Measurements from ENCODE around the gene PTPRO. TPM values are rescaled to one million over a fixed set of nuclear protein-coding genes. Genes with fewer than 3 reads are reported as not detected.
A peak's percentile ranks its signal among the peaks of the same experiment; 100 is the strongest.

The PTPRO gene
- 1.2 and 1.7 TPM in 2 replicates for total RNA-seq (2014; rRNA removed; shearing (Covaris generic))

DNA sequence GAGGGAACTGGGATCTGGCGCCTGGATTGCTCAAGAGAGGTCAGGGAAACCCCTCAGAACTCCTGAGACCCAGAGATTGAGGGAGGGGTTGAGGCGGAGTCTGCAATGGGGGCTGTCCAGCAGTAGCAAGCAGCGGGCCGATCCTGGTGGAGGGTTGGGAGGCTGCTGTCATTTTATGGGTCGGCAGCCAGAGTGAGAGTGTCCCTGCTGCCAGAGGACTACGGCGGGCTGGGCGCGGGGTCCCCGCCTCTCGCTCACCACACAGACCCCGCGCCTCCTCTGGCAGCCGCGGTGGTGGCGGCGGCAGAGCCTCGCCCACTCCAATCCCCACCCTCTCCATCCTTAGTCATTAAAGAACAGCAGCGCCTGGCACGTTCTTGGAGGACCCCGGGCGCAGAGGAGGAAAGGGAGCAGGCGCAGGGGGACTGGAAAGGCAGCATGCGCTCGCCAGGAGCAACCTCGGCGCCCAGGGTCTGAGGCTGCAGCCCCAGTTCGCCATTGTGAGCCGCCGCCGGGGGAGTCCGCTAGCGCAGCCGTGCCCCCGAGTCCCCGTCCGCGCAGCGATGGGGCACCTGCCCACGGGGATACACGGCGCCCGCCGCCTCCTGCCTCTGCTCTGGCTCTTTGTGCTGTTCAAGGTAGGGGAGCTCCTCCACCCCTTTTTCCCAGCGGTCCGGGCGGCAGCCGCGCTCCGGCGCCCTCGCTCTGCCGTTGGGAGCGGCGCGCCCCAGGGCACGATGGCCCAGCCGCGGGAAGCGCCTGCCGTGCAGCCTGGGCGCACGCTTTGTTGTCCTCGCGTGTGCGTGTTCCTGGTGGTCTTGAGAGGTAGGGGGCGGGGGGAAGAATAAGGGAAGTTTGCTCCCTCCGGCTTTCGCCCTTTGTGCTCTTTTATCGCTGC is at the start of gene PTPRO:
Gene PTPRO, plus strand, starts transcription at position 345 of the 898 bp plus-strand sequence.
- DNase-seq (ENCODE audit: low spot score) = peak; percentile 8

DNA sequence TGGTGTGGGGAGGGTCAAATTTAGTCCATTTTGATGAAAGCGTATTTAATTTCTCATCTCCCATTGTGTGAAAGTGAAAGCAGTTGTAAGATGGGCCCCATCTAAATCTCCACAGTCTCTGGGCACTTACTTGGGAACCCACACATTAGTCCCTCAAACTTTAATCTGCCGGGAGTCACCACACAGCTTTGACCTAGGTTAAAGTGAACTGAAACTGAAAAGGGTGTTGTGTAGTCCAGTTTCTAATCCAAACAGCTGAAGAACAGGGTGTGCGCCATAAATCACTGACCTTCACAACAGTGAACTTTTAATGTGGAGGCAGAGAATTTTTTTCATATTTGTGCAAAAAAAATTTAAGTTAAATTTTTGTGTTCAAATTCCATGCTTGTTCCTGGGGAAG is 48.4 kb upstream of the PTPRO start:
- no peak for DNase-seq (ENCODE audit: low spot score)

DNA sequence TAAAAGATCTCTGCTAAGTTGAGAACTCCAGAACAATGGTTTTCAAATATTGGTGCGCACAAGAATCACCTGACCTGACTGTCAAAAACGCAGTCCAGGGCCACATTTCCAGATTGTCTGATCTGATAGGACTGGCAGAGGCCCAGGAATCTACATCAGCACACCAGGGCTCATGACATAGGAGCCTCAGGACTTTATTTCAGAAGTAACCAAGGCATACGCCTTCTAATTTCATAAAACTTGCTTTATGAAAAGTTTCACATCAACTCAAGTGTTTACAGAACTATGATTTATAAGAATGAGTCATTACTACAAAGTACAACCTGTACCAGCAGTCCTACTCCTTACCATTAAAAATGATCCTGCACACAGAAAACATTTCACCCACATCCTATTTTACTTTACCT is 47.7 kb upstream of the PTPRO start:
- DNase-seq (ENCODE audit: low spot score) = no peak

DNA sequence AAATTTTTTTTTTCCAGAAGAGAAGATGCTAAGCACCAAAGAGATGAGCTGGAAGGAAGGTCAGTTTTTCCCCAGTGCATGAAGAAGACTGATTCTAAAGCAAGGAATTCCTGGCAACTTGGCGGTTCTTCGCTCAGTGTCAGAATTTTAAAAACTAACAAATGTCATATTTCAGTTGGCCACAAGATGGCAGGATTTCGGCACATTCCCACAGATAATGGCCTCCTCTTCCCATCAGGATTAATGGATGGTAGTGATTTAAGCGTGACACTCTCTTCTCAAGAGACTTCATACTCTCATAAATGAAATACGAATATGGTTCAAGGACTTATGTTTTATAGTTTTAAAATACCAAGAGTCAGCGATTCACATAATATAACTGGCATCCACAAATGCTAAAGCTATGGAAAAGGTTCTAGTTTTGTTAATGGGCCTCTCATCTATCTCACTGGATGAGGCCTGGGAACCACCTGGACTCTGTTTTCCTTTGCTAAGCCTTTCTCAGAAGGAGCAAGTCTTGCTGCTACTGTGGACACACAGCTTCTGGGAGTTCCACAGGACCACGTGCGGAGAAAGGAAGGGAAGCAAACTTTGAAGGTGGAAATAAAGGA is 46.1 kb upstream of the PTPRO start:
- DNase-seq (ENCODE audit: low spot score) = peak; percentile 39

DNA sequence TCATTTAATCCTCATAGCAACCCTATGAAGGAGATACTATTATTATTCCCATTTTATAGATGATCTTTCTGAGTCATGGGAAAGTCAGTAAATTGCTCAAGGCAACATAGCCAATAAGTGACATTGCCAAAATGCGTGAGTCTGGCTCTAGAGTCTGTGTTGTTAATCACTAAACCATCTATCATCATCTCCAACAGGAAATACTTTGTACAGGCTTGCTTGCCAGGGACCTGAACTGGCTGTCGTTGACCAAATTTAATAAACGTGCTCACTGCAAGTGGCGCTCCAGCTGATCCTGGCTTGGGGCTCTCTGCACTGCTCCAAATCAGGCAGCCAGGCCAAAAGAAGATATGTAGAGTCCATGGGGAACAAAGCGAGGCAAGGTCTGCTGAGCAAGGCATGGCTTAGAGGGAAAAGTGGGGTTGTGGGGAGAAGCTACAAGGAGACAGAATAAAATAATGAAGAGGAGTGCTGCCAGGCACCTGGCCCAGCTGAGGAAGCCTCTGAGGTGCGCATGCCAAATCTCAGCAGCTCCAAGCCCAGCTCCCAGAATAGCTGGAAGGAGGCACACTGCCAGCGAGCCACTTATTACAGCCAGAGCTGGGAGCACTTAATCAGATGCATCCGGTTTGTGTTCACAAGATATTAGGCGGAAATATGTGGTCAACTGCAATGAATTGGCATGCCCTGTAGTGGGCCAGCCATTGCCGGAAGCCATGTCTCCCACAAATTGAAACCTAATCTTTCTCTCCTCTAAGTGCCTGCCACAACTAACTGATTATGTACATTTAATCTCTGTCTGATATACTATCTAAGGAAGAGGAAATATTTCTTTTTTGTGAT is 43.3 kb upstream of the PTPRO start:
- DNase-seq (ENCODE audit: low spot score) = peak; percentile 98

DNA sequence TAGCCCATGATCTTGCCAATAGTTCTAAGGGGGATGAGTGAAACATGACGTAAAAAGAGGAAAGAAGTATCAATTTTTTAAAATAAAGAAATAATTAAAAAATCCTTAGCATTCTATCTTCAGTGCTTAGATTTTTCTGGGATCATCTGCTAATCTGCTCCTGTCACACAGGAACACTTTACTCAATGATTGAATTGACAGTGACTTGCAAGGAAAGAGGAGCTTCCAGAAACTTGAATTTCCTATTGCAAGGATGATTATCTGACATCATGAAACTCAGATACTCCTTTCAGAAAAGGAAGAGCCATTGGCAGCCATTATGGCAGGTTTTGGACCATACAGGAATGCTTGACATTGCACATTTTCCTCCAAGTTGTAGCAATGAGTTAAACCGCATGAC is 41.4 kb upstream of the PTPRO start:
- DNase-seq (ENCODE audit: low spot score) = no peak

DNA sequence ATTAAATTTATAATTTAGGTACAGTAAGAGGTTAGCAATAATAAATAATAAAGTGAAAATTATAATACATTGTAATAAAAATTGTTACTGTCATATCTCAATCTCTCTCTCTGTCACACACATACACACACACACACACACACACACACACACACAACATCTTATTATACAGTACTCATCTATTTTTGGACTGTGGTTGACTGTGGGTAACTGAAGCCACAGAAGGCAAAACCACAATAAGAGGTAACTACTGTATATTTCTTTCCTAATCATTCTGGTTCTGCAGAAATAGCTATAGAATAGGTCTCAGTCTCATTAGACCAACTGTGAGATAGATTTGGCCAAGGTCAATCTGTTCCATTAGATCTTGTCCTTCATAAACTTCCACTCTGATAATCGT is 33.1 kb upstream of the PTPRO start:
- peak; percentile 40 for DNase-seq (ENCODE audit: low spot score)

DNA sequence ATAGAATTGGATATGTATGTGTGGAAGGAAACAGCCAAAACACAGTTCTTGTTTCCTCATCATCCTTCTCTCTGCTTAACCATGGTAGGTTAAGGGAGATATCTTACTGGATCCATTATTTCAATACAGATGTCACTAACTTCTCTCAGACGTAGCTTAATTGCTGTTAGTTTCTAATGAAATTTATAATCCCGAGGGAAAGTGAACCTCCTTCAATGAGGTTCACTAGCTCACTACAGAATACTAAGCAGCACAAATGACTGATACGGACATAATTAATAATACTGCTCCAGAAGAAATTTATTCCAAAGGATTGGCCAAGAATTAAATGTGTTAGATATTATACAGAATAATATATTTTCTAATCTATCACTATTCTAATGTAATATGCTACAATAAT is 28.6 kb upstream of the PTPRO start:
- DNase-seq (ENCODE audit: low spot score) = no peak

DNA sequence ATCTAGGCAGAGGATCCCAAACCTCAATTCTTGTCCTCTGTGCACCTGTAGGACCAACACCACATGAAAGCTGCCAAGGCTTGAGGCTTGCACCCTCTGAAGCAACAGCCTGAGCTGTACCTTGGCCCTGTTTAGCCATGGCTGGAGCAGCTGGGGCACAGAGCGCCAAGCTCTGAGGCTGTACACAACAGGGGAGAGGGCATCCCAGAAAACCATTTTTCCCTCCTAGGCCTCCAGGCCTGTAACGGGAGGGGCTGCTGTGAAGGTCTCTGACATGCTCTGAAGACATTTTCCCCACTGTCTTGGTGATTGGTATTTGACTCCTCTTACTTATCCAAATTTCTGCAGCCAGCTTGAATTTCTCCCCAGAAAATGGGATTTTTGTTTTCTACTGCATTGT is 22.4 kb upstream of the PTPRO start:
- no peak for DNase-seq (ENCODE audit: low spot score)

DNA sequence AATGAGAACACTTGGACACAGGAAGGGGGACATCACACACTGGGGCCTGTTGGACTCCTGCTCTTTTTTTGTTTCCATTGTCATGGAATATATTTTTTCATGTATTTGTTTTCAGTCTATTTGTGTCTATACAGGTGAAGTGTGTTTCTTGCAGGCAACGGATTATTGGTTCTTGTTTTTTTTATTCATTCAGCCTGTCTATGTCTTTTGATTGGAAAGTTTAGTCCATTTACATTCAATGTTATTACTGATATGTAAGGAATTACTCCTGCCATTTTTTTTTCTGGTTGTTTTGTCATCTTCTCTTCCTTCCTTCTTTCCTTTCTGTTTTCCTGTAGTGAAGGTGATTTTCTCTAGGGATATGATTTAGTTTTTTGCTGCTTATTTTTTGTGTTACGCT is 18.0 kb upstream of the PTPRO start:
- DNase-seq (ENCODE audit: low spot score) = no peak

DNA sequence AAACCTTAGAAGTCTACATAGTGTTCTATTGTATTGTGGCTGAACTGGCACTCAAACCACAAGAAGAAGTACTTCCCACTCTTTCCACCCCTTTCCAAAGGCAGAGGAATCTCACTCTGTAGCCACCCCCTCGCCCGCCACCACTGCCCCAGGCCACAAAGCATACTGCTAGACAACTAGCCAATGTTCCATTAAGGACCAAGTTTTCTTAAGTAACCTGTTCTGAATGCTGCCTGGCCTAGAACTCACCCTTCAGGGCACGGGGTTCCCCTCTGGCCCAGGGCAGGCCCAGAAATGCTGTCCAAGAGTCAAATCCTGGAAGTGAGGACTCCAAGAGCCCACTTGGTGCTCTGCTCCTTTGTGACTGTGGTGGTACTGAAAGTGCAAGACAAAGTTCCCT is 15.7 kb upstream of the PTPRO start:
- DNase-seq (ENCODE audit: low spot score) = no peak

DNA sequence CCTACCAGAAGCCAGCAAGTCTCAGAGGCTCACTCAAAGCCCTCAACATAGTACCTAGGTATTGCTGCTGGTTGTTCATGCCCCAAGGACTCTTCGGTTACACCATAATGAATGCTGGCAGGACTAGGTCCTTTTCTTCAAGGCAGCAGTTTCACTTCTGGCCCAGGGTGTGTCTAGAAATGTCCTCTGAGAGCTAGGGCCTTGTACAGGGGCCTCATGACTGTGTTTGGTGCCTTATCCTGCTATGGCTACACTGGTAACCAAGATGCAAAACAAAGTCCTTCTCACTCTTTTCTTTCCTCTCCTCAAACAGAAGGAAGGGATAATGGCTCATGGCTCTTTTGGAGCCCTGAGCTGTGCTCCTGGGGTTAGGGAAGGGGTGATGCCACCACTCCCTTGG is 15.2 kb upstream of the PTPRO start:
- no peak for DNase-seq (ENCODE audit: low spot score)

DNA sequence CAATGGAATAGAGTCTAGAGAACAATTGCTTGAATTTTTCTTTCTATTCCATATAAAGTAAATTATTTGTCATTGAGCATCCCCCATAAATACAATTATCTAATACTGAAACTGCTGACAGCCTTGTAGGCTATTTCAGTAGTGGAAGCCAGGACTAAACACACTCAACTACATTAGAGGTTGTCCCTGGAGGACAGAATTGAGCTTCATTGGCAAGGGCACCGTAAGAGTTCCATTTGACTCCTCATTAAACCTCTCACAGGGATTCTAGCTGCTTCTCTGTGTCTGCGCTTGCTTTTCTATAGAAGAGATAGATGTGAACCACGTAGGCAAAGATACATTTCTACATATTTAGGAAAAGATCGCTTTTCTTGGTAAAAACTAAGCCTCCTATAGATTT is 3.5 kb upstream of the PTPRO start:
- DNase-seq (ENCODE audit: low spot score) = no peak

DNA sequence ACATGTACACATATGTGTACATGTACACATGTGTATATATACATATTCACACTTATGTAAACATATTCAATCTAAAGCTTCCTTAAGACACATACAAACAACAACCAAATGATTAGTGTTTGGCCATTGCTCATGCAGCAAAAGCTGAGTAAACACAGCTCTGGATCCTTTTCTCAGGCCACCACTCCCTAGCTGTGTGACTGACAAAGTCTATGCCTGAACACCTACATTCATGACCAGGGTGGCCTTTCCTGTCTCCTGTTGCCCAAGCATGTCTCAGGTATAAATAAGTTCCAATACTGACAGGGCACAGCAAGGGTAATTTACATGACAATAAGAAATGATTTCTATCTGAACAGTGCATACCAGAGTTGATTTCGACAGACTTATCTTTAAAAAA is 1.4 kb upstream of the PTPRO start:
- no peak for DNase-seq (ENCODE audit: low spot score)

DNA sequence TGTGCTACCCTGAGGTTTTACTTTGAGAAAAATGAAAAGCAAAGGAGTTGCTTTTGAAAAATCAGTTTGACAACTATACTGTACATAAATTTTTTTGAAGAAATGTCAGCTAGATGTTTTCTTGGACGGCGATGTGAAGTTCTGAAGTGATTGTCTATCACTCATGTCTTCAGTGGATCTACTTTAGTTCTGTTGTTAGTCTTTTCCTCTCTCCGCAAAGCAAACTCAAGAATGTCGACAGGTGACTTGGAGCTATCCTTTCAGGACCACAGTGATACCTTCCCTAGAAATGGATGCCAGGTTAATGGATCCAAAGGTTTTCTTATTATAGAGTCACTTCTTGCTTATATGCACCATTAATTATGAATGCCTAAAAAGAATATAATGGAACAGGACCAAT is 1.2 kb downstream of the PTPRO start:
- DNase-seq (ENCODE audit: low spot score) = no peak

DNA sequence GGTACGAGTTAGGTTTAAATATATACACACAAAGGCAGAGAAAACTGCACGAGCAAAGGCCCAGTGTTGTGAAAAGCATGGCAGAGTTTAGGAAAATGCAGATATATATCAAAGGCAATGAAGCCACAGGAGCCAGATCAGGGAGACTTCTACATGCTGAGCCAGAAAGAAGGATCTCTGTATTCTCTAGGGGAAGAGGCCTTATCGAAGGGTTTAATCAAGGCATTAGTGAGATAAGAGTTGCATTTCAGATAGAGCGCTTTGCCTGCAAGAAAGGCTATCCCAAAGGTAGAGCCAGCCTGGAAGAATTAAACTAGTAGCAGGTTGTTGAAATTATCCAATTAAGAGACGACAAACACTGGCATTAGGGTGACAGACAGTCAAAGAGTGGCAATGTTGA is 7.6 kb downstream of the PTPRO start:
- DNase-seq (ENCODE audit: low spot score) = no peak

DNA sequence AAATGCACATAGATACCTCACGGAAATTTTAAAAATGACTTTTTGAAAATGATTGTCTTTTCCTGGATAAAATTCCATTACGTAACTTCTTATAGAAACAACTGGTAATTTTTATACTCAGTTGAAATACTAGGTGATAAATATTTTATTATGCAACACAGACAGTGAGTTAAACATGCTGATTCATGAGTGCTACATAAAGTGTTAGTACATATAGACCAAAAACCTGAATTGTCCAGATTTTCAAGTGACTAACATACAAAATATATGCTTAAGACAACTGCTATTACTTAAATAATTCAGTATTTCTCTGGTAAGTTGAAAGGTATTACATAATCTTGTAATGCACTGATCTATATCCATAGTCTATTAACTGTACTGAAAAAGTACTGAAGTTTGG is 11.9 kb downstream of the PTPRO start:
- DNase-seq (ENCODE audit: low spot score) = no peak

DNA sequence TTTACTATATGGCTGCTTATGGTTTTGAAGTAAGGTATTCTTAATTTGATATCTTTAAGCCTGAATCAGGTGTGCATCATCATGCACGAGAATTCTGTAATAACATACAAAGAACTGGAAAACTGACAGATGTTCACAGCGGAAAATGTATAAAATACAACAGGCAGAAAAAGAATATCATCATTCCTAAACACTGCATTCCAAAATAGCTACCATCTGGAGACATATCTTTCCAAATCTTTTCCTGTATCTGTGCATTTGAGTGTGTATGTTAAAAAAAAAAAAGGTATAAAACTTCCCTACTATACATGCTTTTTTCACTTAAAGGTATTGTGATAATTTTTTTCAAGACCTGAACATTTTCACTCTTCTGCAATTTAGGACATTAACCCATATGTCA is 13.7 kb downstream of the PTPRO start:
- DNase-seq (ENCODE audit: low spot score) = no peak

DNA sequence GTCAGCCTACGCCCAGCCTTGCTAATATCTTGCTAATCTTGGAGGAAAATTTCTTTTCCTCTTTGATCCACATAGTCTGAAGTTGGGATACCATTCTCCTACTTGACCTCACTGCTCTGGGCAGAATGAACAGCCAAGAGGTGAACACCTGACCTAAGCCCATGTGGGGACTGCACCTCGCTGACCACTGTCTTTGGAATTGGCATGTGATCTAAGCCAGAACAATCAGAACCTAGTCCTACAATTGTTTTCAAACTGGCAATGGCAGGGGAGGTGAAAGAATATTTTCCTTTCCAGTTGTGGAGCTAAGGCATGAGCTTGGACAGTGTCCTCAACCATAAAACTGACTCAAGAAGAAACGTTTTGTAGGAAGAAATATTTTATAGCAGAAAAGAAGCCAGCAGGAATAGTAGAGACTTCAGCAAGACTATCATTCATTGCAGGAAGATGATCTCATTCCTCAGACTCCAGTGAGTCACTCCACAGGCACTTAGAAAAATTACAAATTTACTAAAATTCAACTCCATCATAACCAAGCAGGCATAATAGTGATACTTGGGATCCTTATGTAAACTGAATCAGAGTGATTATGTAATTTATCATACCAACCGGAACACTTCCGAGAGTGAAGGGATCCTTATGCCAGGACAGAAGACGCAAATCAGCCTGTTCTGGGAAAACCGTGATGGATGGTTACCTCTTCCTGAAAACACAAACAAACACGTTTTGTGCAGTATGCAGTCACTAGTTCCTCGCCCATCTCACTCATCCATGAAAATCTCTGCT is 14.7 kb downstream of the PTPRO start:
- peak; percentile 20 for DNase-seq (ENCODE audit: low spot score)

DNA sequence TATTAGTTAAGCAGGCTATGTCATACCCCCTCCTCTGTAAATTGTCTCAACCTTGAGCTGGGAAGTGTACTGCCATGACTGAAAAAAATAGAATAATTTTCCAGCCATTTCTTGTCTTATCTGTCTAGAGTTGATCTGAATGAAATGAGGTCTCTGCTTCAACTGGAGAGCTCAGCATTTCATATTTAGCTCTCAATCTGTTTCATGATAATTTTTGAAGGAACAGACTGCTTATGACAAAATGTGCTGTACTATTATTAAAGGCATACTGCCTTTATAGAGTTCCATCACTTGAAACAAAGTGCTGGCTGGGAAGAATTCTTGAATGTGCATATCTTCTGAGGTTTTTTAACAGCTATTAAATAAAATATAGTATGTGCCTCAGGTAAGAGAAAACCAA is 19.1 kb downstream of the PTPRO start:
- no peak for DNase-seq (ENCODE audit: low spot score)

DNA sequence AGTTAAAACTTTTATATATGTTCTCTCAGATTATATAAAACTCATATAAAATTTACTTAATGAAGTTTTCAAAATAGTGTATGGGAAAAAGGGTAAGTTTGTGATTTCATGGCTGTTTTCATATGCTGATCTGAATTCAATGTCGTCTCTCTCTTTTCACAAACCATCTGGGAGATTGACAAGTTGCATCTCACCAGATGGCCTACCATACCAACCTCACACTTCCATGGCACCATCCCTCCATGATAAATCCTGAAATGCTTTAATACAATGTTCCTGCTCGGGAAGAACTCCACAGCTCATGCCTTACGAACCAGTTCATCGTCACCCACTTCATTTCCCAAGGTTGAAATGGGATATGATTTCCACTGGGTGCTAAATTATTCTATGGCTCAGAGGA is 22.3 kb downstream of the PTPRO start:
- no peak for DNase-seq (ENCODE audit: low spot score)

DNA sequence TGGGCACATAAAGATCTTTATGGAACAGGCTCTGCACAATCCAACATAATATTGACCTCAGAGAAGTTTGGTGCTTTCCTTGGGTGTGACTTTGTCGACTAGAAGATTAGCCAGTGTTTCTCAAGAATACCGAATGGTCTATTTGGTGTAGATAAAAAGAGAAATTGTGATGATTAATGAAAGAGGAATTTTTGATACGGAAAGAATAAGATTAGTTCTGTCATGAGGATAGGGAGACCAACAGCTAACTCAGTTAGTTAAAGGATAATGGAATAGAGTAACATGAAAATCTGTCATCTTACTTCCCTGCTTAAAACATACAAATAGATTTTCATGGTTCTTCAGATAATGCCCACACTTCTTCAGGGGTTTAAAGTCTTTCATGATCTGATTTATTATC is 24.2 kb downstream of the PTPRO start:
- DNase-seq (ENCODE audit: low spot score) = no peak

Measured in H4 (cell line).